Measurements from ENCODE around the gene OTC. TPM values are rescaled to one million over a fixed set of nuclear protein-coding genes. Genes with fewer than 3 reads are reported as not detected.

Gene OTC
- total RNA-seq, 1 donor from 2014 or later = 0.58 TPM

- intact Hi-C loops (cut with micrococcal nuclease) = no loop called here
Measured at GRCh38 chrX:38431525-38431924, 79.1 kb downstream of the OTC start.

GRCh38 chrX:38435130-38435529 lies 82.7 kb downstream of the OTC start:
- no peaks in the 10 kb centered on the region for H3K9me3 ChIP-seq (replicated peaks)
- H3K36me3 ChIP-seq = no peaks in the 10 kb centered on the region
- no peak for TF ChIP-seq CTCF (IDR thresholded peaks at IDR 0.05; ENCODE audit: borderline replicate concordance)
- no peak for DNase-seq
- no peak overlapping the region for H3K27ac ChIP-seq (replicated peaks)
- H3K4me3 ChIP-seq = no peak overlapping the region
- no peaks in the 10 kb centered on the region for H3K27me3 ChIP-seq (ENCODE audit: low read depth)
- intact Hi-C loops (cut with micrococcal nuclease) = no loop called here
- H3K4me1 ChIP-seq = no peaks in the 10 kb centered on the region

More at GRCh38 chrX:38431525-38431924, 79.1 kb downstream of the OTC start:
- no peak for TF ChIP-seq CTCF (IDR thresholded peaks at IDR 0.05; ENCODE audit: borderline replicate concordance)
- DNase-seq = no peak
- no peak overlapping the region for H3K27ac ChIP-seq (replicated peaks)
- no peaks in the 10 kb centered on the region for H3K9me3 ChIP-seq (replicated peaks)
- H3K36me3 ChIP-seq = no peaks in the 10 kb centered on the region
- no peaks in the 10 kb centered on the region for H3K27me3 ChIP-seq (ENCODE audit: low read depth)
- no peak overlapping the region for H3K4me3 ChIP-seq
- H3K4me1 ChIP-seq = no peaks in the 10 kb centered on the region

GRCh38 chrX:38437093-38437492 lies 84.7 kb downstream of the OTC start:
- no peak overlapping the region for H3K4me3 ChIP-seq
- DNase-seq = no peak
- H3K27ac ChIP-seq (replicated peaks) = no peak overlapping the region
- H3K27me3 ChIP-seq (ENCODE audit: low read depth) = no peaks in the 10 kb centered on the region
- no peak for TF ChIP-seq CTCF (IDR thresholded peaks at IDR 0.05; ENCODE audit: borderline replicate concordance)
- H3K9me3 ChIP-seq (replicated peaks) = no peaks in the 10 kb centered on the region
- no peaks in the 10 kb centered on the region for H3K36me3 ChIP-seq
- intact Hi-C loops (cut with micrococcal nuclease) = no loop called here
- H3K4me1 ChIP-seq = no peaks in the 10 kb centered on the region

GRCh38 chrX:38438321-38438720 lies 85.9 kb downstream of the OTC start:
- intact Hi-C loops (cut with micrococcal nuclease) = no loop called here
- Histone ChIP-seq H3K4me1 (no peaks in the 10 kb centered on the region), H3K9me3 (replicated peaks) (no peaks in the 10 kb centered on the region), H3K27me3 (ENCODE audit: low read depth) (no peaks in the 10 kb centered on the region), H3K27ac (replicated peaks) (no peak overlapping the region), H3K36me3 (no peaks in the 10 kb centered on the region), H3K4me3 (no peak overlapping the region)
- no peak for DNase-seq
- TF ChIP-seq CTCF (IDR thresholded peaks at IDR 0.05; ENCODE audit: borderline replicate concordance) = no peak

- H3K27me3 ChIP-seq (ENCODE audit: low read depth) = no peaks in the 10 kb centered on the region
- DNase-seq = no peak
- H3K36me3 ChIP-seq = no peaks in the 10 kb centered on the region
- H3K27ac ChIP-seq (replicated peaks) = no peak overlapping the region
- H3K4me3 ChIP-seq = no peak overlapping the region
- intact Hi-C loops (cut with micrococcal nuclease) = no loop called here
- H3K9me3 ChIP-seq (replicated peaks) = no peaks in the 10 kb centered on the region
- TF ChIP-seq CTCF (IDR thresholded peaks at IDR 0.05; ENCODE audit: borderline replicate concordance) = no peak
- H3K4me1 ChIP-seq = no peaks in the 10 kb centered on the region
Measured at GRCh38 chrX:38452603-38453002, 100.2 kb downstream of the OTC start.

GRCh38 chrX:38458071-38458470 lies 105.7 kb downstream of the OTC start:
- peak; percentile 40 for TF ChIP-seq CTCF (IDR thresholded peaks at IDR 0.05; ENCODE audit: borderline replicate concordance)
- intact Hi-C loops (cut with micrococcal nuclease) = no loop called here
- H3K4me3 ChIP-seq = no peak overlapping the region
- no peaks in the 10 kb centered on the region for H3K36me3 ChIP-seq
- no peaks in the 10 kb centered on the region for H3K4me1 ChIP-seq
- no peak for DNase-seq
- H3K27ac ChIP-seq (replicated peaks) = no peak overlapping the region
- H3K27me3 ChIP-seq (ENCODE audit: low read depth) = no peaks in the 10 kb centered on the region
- no peaks in the 10 kb centered on the region for H3K9me3 ChIP-seq (replicated peaks)
